Stomach smooth muscle (tissue), 2 donors: ENCODE results near the gene RHAG.

Experiments used
- H3K27ac ChIP-seq: one replicate; pipeline ENCODE4 v1.7.0; 2013; ENCODE audit warnings: mild to moderate bottlenecking, low read length, inconsistent platforms
- H3K27me3 ChIP-seq, 2 donors: one replicate each; pipeline ENCODE4 v1.7.0; 2013; ENCODE audit warnings: low read length in 2 of 2; ENCODE audit not compliant: insufficient read depth in 2 of 2, control insufficient read depth in 1 of 2
- H3K36me3 ChIP-seq, 2 donors: one replicate each; pipeline ENCODE4 v1.7.0; 2013; ENCODE audit warnings: low read length in 2 of 2; ENCODE audit not compliant: control insufficient read depth in 2 of 2, insufficient read depth in 2 of 2
- H3K4me1 ChIP-seq: one replicate; pipeline ENCODE4 v1.7.0; 2013; ENCODE audit warnings: low read length; ENCODE audit not compliant: control insufficient read depth, insufficient read depth
- H3K4me3 ChIP-seq, 2 donors: one replicate each; pipeline ENCODE4 v1.7.0; 2013; ENCODE audit warnings: low read length in 2 of 2
- H3K9ac ChIP-seq, 2 donors: one replicate each; pipeline ENCODE4 v1.7.0; 2013; ENCODE audit warnings: low read length in 2 of 2, mild to moderate bottlenecking in 1 of 2
- H3K9me3 ChIP-seq, 2 donors: one replicate each; pipeline ENCODE4 v1.7.0; 2013; ENCODE audit warnings: low read length in 2 of 2; ENCODE audit not compliant: control insufficient read depth in 2 of 2
- donor health status: healthy.
- donor health status: Pancreatic carcinoma.

Gene RHAG

GRCh38 chr6:49653942-49654341 is 17.3 kb upstream of the RHAG start:
- Histone ChIP-seq H3K4me1 (no peaks in the 10 kb centered on the region), H3K4me3 (no peak overlapping the region), H3K27me3 (no peaks in the 10 kb centered on the region), H3K27ac (no peak overlapping the region), H3K9me3 (no peaks in the 10 kb centered on the region), H3K9ac (no peak overlapping the region), H3K36me3 (no peaks in the 10 kb centered on the region)

- H3K36me3 ChIP-seq = no peaks in the 10 kb centered on the region
- H3K9me3 ChIP-seq = no peaks in the 10 kb centered on the region
- no peaks in the 10 kb centered on the region for H3K27me3 ChIP-seq
- H3K9ac ChIP-seq = no peak overlapping the region
- H3K4me3 ChIP-seq = no peak overlapping the region
- H3K27ac ChIP-seq = no peak overlapping the region
- H3K4me1 ChIP-seq = no peaks in the 10 kb centered on the region
These were observed 16.8 kb upstream of the RHAG start for GRCh38 chr6:49653438-49653837.

- Histone ChIP-seq H3K4me3 (no peak overlapping the region), H3K9me3 (no peaks in the 10 kb centered on the region), H3K27me3 (no peaks in the 10 kb centered on the region), H3K27ac (no peak overlapping the region), H3K36me3 (no peaks in the 10 kb centered on the region), H3K4me1 (no peaks in the 10 kb centered on the region), H3K9ac (no peak overlapping the region)
These were observed 14.6 kb upstream of the RHAG start for GRCh38 chr6:49651239-49651638.

GRCh38 chr6:49649988-49650387 is 13.3 kb upstream of the RHAG start:
- Histone ChIP-seq H3K9ac (no peak overlapping the region), H3K9me3 (no peaks in the 10 kb centered on the region), H3K4me1 (no peaks in the 10 kb centered on the region), H3K27me3 (no peaks in the 10 kb centered on the region), H3K4me3 (no peak overlapping the region), H3K27ac (no peak overlapping the region), H3K36me3 (no peaks in the 10 kb centered on the region)

GRCh38 chr6:49648036-49648435 is 11.4 kb upstream of the RHAG start:
- H3K27me3 ChIP-seq = no peaks in the 10 kb centered on the region

GRCh38 chr6:49647476-49647875 is 10.8 kb upstream of the RHAG start:
- H3K9ac ChIP-seq = no peak overlapping the region
- no peaks in the 10 kb centered on the region for H3K4me1 ChIP-seq
- H3K9me3 ChIP-seq = no peaks in the 10 kb centered on the region
- no peak overlapping the region for H3K27ac ChIP-seq
- H3K4me3 ChIP-seq = no peak overlapping the region
- H3K27me3 ChIP-seq = no peaks in the 10 kb centered on the region
- H3K36me3 ChIP-seq = no peaks in the 10 kb centered on the region

More at GRCh38 chr6:49648036-49648435, 11.4 kb upstream of the RHAG start:
- no peaks in the 10 kb centered on the region for H3K9me3 ChIP-seq
- no peak overlapping the region for H3K4me3 ChIP-seq
- H3K4me1 ChIP-seq = no peaks in the 10 kb centered on the region
- H3K9ac ChIP-seq = no peak overlapping the region
- H3K27ac ChIP-seq = no peak overlapping the region
- H3K36me3 ChIP-seq = no peaks in the 10 kb centered on the region

- Histone ChIP-seq H3K4me3 (no peak overlapping the region), H3K4me1 (no peaks in the 10 kb centered on the region), H3K27me3 (no peaks in the 10 kb centered on the region), H3K36me3 (no peaks in the 10 kb centered on the region), H3K9ac (no peak overlapping the region), H3K27ac (no peak overlapping the region), H3K9me3 (no peaks in the 10 kb centered on the region)
These were observed 10.3 kb upstream of the RHAG start for GRCh38 chr6:49646942-49647341.

GRCh38 chr6:49646130-49646824 is 9.6 kb upstream of the RHAG start:
- no peak overlapping the region for H3K9ac ChIP-seq
- H3K4me1 ChIP-seq = no peaks in the 10 kb centered on the region
- no peak overlapping the region for H3K27ac ChIP-seq
- H3K27me3 ChIP-seq = no peaks in the 10 kb centered on the region
- H3K36me3 ChIP-seq = no peaks in the 10 kb centered on the region
- no peak overlapping the region for H3K4me3 ChIP-seq
- no peaks in the 10 kb centered on the region for H3K9me3 ChIP-seq

- H3K9me3 ChIP-seq = no peaks in the 10 kb centered on the region
- no peak overlapping the region for H3K27ac ChIP-seq
- H3K4me1 ChIP-seq = no peaks in the 10 kb centered on the region
- H3K36me3 ChIP-seq = no peaks in the 10 kb centered on the region
- no peak overlapping the region for H3K9ac ChIP-seq
- H3K4me3 ChIP-seq = no peak overlapping the region
- no peaks in the 10 kb centered on the region for H3K27me3 ChIP-seq
These were observed 8.5 kb upstream of the RHAG start for GRCh38 chr6:49645139-49645538.

GRCh38 chr6:49639177-49639817 is 2.7 kb upstream of the RHAG start:
- Histone ChIP-seq H3K9ac (no peak overlapping the region), H3K4me3 (no peak overlapping the region), H3K36me3 (no peaks in the 10 kb centered on the region), H3K27ac (no peak overlapping the region), H3K27me3 (no peaks in the 10 kb centered on the region), H3K4me1 (no peaks in the 10 kb centered on the region), H3K9me3 (no peaks in the 10 kb centered on the region)

GRCh38 chr6:49637350-49637731 is 702 bp upstream of the RHAG start:
- Histone ChIP-seq H3K36me3 (no peaks in the 10 kb centered on the region), H3K4me1 (no peaks in the 10 kb centered on the region), H3K27me3 (no peaks in the 10 kb centered on the region), H3K4me3 (no peak overlapping the region), H3K9ac (no peak overlapping the region), H3K9me3 (no peaks in the 10 kb centered on the region), H3K27ac (no peak overlapping the region)
